22Rv1 (cell line): Measurements from ENCODE around the gene VMP1.
A peak's percentile ranks its signal among the peaks of the same experiment; 100 is the strongest.
"Not testable (repeated sequence)": the region's sequence is repeated elsewhere in the genome, so short reads cannot be mapped to it uniquely, and the experiment has no call there.

Experiments
- H3K27ac ChIP-seq: fragments of 450-650 bp; 2 replicates; pipeline ENCODE4 v1.5.1; 2017
- CTCF ChIP-seq: fragments of 450-650 bp; IDR thresholded peaks from 2 replicates; pipeline ENCODE4 v1.5.1; 2017; ENCODE audit warnings: mild to moderate bottlenecking
- ZFX ChIP-seq: fragments of 450-650 bp; IDR thresholded peaks from 2 replicates; pipeline ENCODE4 v1.6.1; 2017; ENCODE audit warnings: antibody characterized with exemption, borderline replicate concordance

The VMP1 gene

GRCh38 chr17:59753522-59754467 is 46.3 kb downstream of the VMP1 start:
- H3K27ac ChIP-seq: 0 out of 2 replicates have a peak overlapping the region, but pooled peaks have one; percentile 14
- TF ChIP-seq CTCF (peak; percentile 88), ZFX (no peak)

GRCh38 chr17:59754552-59754951 is 47.1 kb downstream of the VMP1 start:
- TF ChIP-seq CTCF (no peak), ZFX (no peak)
- 0 out of 2 replicates have a peak overlapping the region, but pooled peaks have one; percentile 14 for H3K27ac ChIP-seq

GRCh38 chr17:59755069-59755468 is 47.6 kb downstream of the VMP1 start:
- not testable (repeated sequence) for H3K27ac ChIP-seq

GRCh38 chr17:59756236-59756818 is 48.9 kb downstream of the VMP1 start:
- H3K27ac ChIP-seq: no peak overlapping the region
- TF ChIP-seq CTCF: no peak
- no peak for TF ChIP-seq ZFX

- TF ChIP-seq ZFX: no peak
- TF ChIP-seq CTCF: no peak
- no peak overlapping the region for H3K27ac ChIP-seq
Observed at GRCh38 chr17:59757043-59757442, 49.6 kb downstream of the VMP1 start.

GRCh38 chr17:59757470-59757869 is 50.0 kb downstream of the VMP1 start:
- no peak overlapping the region for H3K27ac ChIP-seq
- TF ChIP-seq ZFX (no peak), CTCF (no peak)

- no peak overlapping the region for H3K27ac ChIP-seq
Observed at GRCh38 chr17:59757881-59758385, 50.5 kb downstream of the VMP1 start.

DNA sequence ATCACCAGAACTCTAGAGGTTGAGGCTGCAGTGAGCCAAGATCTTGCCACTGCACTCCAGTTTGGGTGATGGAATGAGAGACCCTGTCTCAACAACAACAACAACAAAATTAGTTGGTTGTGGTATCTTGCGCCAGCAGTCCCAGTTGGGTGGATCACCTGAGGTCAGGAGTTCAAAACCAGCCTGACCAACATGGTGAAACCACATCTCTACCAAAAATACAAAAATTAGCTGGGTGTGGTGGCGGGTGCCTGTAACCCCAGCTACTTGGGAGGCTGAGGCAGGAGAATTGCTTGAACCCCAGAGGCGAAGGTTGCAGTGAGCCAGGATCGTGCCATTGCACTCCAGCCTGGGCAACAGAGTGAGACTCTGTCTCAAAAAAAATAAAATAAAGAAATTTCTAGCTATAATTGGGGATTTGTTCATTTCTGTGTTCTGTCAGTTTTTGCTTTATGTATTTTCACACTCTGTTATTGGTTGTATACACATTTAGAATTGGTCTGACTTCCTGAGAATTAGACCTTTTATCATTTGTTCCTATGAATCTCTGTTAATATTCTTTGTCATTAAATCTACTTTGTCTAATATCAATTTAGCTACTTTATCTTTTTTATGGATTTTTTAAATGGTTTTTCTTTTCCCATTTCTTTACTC is 51.7 kb downstream of the VMP1 start:
- H3K27ac ChIP-seq: not testable (repeated sequence)

More at GRCh38 chr17:59757881-59758385, 50.5 kb downstream of the VMP1 start:
- TF ChIP-seq CTCF: no peak
- no peak for TF ChIP-seq ZFX
